NCI-H1417 treated with DMSO at 0.1 percent for 48 hours (cell line): ENCODE data around the gene LRRC26.

Experiments used
- DNase-seq: peaks from one replicate; lab custom pipeline; 2025; lab: John Stamatoyannopoulos, UW

The LRRC26 gene

DNA sequence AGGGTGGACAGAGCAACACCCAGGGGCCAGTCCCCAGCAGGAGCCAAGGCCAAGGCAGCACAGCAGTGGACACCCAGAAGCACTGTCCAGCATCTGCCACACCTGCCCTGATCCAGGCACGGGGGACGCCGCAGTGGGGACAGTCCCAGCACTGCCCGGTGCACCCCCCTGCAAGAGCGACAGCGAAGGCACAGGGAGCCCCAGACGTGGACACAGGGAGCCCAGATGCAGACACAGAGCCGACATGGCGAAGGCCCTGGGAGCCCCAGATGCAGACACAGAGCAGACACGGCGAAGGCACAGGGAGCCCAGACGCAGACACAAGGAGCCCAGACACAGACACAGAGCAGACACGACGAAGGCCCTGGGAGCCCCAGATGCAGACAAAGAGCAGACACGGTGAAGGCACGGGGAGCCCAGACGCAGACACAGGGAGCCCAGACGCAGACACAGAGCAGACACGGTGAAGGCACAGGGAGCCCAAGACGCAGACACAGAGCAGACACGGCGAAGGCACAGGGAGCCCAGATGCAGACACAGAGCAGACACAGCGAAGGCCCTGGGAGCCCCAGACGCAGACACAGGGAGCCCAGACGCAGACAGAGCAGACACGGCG lies 14.2 kb upstream of the LRRC26 start:
- no peak for DNase-seq

DNA sequence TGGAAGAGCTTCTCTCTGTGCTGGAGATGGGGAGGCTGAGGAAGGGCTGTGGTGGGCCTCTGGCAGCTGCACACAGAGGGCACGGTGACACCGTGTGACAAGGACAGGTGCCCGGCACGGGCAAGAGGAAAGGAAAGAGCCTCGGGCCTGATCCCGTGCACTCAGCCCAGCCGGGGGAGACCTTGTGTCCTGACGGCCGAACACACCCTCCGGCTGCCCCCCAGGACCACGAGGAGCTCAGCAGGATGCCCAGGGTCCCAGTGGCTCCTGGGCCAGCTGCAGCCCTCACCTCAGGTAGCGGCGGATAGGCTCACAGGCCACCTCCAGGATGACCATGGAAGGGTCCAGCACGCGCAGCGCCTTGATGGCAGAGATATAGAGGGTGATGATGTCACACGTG lies 13.0 kb upstream of the LRRC26 start:
- DNase-seq, result no peak

DNA sequence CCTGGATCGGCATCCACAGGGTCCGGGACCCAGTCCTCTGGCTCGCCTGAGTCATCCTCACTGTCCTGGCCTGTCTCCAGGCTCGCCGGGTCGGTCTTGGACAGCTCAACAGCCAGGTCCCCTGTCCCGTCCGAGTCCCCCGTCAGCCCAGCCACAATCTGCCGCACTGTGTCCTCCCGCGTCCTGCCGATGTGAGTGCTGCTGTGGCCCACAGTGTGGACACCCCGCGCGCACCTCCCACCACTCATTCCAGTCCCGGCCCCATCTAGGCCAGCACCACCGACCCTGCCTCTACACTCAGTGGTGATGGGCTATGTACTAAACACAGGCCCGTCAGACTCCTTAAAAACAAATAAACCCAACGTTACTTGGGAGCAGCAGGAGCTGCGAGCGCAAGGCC lies 11.8 kb upstream of the LRRC26 start:
- DNase-seq, result no peak

DNA sequence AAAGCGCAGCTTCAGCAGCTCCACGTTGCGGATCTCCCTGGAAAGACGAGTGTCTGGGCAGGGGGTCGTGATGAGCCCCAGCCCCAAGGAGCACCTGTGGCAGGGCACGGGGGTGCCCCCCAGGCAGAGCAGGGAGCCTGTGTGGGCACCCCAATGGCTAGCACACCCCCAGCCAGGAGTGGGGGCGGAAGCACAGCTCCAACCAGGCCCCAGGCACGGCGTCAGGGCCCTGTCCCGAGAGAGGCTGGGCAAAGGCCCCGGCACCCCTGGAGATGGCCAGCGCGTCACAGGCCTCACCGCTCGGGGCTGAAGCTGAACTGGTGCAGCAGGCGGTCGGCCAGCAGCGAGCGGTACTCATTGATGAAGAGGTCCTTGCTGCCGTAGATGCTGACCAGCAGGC lies 10.6 kb upstream of the LRRC26 start:
- DNase-seq, result no peak

DNA sequence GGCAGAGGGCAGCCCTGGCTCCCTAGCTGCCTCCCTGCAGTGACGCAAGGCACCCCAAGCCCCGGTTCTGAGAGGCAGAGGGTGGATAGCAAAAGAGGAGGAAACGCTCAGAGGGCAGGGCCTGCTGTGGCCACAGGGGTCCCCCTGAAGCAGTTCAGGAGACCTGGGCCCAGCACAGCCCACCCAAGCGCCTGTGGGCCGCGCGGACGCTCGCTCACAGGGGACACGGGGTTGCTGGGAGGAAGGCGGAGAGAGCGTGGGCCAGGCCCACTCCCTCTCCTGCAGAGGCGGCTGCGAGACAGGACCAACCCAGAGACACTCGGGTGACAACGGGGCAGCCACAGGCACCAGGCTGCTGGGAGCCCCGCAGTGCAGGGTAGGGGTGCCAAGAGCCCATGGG lies 9.9 kb upstream of the LRRC26 start:
- no peak for DNase-seq

DNA sequence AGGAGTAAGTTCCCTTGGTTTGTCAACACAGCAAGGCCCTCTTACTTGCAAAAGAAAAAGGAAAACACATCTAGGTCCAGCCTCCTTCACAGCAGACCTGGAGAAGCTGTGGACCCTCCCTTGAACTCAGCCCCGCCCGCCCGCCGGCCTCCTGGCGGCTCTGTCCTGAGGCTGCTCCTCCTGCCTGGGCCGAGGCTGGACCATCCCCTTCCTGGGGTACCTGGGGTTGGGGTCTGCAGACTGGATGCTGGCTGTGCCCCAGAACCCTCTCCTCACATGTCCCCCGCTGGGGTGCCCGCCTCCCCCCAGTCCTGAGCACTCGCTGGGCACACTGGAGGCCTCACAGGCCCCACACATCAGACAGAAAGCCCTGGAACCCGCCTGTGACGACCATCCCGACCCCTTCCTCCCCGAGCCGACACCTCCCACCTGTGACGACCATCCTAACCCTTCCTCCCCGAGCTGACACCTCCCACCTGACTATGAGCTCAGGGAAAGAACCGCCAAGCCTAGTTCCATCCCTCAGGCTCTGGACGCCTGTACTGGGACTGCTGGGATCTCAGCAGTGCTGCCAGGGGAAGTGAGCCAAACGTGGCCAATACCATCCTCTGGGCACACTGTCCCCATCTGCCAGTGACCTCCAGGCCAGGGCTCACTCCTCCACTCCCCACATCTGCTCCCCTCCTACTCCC lies 9.2 kb upstream of the LRRC26 start:
- no peak for DNase-seq

DNA sequence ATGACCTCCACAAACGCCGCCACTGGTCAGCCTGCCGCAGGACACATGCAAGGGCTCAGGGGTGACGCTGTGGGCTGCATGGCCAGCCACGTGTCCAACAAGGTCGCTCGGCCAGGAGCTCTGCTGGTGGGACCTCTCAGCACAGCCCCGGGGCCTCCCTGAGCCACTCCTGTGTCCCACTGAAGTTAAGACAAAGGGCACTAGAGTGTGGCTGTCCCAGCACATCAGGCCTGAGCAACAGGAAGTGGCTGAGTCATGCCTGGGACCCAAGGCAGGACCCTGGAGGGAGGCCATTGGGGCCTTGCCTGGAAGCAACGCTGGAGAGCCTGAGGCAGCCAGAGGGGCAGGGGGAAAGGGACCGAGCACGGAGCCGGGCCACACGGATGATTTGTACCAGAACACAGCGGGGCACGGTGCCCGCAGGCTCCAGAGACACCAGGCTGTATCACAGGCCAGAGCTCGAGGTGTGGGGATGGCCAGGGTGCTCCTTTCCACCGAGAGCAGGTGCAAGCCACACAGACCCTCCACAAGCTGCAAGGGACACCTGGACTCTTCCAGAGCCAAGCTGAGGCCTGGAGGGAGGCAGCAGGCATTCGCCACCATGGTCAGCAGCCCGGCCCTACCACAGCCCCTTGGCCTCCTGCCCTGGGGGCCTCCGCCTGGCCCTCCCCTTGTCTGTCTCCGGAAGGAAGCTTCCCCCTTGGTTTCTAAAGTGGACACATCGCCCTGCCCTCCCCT lies 8.5 kb upstream of the LRRC26 start:
- no peak for DNase-seq

DNA sequence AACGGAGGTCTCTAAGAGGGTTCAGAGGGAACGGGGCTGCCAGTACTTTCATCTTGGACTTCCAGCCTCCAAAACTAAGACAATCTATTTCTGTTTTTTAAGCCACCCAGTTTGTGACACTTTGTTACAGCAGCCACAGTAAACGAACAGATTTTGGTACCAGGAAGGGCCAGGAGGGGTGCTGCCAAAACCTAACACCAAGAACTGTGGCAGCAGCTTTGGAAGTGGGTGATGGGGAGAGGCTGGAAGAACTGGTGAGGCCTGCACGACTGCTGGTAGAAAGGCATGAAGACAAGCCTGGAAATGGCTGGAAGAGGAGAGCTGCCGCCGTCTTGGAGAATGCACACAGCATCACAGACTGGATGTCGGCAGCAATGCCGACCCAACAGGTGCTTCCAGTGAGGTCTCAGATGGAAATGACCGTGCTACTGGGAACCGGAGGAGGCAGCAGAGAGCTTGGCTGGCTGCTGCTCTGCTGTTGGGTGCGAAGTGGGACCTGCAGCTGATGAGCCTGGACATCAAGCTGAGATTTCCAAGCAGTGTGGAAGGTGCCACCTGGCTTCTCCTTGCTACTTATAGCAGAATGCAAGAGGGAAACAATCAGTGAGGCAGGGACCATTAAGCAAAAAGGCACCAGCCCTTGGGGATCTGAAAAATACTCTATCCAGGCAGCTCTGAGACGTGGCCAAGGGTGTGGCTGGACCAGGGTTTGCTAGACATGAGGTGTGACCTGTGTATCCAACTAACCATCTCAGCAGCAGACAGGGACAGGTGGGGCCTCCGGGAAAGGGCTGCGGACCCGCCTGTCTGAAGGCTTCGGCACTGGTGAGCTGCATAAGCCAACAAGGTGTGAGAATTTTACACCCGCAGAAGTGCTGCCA lies 6.7 kb upstream of the LRRC26 start:
- no peak for DNase-seq

DNA sequence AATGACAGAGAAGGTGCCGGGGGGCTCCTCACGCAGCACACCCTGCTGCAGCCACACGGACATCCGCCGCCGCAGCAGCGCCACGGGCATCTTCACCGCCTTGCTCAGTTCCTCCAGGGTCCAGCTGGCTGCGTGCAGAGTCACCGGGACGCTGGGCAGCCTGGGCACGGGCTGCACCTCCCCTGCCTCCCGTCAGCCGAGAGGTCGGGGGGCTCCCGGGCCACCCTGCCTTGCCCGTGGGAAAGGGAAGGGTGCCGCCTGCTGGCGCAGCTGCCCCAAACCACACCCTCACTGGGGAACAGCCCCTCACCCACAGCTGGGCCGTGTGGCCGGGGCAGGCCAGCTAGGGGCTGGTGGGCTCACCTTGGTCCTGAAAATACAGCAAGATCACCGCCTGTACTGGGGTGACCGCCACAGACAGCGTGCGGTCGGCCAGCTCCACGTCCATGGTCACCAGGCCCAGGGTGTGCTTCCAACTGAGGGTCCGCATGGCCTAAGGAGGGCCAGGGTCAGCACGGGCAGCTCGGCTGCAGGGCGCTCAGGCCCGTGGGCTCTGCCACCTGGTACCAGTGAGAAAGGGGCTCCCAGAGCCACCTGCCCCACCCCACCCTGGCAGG lies 5.6 kb upstream of the LRRC26 start:
- no peak for DNase-seq

DNA sequence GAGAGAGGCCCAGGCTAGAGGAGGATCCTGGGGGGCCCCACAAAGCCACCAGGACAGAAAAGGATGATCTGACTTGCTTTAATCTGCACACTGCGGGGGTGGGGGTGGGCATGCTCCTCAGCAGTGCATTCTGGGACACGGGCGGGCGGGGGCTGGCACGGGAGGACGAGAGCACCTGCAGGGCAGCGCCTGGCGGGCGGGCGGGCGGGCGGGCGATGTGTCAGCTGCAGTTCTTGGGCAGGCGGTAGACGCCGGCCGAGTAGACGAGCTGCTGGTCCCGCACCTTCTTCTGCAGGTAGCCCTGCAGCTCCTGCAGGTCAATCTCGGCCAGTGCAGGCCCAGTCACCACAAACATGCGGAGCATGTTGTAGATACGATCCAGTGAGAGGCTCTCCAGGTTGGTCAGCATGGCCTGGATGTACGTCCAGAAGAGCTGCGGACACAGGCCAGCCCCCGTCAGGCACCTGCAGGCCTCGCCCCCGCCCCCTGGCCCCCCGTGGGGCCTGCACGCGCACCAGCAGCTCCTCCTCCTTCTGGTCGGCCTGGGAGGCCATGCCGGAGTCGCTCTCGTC lies 5.0 kb upstream of the LRRC26 start:
- no peak for DNase-seq

DNA sequence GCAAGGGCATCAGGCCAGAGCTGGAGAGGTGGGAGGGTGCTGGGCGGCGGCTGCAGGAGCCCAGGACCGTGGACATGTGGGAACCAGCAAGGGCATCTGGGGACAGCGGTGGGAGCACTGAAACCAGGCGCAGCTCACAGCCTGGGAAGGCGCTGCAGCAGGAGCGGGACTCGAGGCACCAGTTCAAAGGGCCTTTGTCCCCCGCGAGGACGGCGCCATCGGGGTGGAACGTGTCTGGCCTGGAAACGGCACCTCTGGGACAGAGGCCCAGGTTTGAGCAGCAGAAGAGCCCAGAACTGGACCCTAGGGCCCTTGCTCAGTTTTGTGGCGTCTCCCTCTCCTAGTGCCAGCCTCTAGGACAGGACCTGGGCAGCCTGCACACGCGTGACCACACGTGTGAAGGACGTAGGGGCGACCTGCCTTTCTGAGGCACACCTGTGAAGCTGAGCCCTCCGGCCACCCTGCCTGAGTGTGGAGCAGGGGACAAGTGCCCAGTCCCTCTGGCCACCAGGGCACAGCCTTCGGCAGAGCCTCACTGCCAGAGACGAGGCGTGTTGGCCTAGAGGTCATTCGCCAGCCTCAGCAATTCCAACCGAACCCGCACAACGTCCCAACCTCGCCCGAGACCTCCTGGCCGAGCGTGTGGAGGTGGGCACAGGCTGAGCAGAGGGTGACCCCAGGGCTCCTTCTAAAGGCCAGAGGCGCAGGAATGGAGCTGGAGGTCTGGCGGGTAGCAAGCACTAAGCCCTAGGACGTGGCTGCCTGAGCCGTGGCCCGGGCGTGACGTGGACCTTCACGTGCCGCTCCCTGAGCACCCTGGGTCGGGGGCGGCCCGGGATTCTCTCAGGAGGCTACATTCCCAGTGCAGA lies 4.2 kb upstream of the LRRC26 start:
- DNase-seq, result no peak

DNA sequence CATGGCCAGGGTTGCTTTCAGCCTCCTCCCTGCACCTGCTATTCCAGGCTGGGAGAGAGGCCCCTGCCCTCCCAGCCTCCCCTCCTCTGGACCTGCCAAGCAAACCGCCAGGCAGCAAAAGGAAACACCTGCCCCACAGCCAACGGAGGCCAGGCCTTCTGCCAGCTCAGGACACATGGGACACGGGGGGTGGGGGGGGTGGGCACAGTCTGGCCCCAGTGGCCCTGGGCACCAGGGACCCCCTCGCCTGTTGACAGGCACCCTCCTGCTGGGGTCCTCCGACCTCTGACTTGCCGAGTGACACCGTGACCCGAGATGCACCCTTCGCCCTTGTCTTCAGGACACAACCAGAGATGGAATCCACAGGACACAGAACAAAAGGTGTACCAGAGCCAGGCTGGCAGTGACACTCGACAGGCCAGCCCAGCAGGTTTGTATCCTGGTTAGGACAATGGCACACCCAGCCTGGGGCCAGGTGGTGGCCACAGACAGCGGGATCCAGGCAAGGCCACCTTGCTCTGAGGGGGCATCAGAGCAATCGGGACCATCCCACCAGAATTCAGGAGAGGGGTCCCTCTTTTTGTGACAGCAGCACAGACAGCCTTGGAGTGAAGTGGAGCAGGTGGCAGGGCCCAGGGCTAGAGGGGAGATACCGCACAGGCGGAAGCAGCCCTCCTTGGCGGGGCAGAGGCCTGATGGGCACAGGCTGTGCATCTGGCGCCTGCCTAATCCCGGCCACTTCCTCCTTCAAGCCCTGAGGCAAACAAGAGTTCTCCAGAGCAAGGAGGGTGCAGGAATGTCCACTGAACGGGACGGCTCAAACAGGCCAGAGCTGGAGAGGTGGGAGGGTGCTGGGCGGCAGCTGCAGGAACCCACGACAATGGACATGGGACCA lies 3.3 kb upstream of the LRRC26 start:
- no peak for DNase-seq

DNA sequence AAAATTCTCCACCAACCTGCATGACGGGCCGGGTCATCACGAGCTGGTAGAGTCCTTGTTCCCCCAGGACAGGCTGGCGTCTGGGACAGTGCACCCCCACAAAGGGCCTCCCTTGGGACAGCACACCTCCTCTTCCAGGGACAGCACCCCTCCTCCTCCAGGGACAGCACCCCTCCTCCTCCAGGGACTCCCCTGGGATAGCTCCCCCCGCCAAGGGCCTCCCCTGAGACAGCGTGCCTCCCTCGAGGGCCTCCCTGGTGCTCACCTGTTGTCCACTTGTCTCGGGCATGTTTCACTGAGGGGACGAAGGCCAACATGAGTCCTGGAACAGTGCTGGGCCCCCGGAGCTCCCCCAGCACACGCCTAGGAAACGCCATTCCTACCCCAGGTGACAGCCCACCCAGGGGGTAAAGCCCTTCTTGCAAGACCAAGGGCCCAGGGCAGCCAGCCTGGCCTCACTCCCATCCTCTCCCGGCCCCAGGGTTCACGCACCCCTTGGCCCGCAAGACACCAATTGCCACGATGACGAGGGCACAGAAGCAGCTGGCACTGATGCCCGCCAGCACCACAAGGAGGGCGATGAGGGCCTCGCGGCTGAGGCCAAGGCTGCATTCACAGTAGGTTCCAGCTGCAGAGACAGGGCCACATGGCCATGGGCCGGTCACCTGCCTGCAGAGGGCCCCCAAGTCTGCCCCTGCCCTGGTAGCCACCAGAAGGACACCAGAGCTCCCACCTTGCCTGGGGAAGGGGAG lies 1.5 kb upstream of the LRRC26 start:
- DNase-seq, result no peak

DNA sequence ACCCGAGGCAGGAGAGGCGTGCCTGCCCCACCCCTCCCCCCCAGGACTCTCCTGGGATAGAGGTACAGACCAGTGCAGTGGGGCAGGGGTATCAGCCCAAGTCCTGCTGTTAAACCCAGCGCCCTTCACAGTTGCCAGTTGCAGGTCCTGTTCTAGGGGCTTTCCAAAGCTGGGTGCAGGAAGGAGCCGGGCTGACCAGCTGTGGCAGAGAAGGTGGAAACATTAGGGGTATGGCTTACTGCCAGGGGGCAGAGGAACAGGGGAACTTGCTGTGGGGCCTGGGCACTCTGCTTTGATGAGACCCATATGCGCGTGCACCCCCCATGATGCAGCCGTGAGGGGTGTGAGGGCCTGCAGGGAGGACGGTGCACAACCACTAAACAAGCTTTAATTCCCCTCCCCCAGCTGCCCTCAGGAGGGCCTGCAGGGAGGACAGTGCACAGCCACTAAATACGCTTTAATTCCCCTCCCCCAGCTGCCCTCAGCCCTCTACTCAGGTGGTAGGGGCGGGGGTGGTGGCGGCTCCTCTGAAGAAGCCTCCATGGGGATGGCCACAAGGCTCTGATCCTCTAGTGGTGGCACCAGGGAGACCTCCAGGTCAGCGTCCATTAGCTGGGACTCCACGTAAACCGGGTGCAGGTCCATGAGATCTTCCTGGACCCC lies 766 bp upstream of the LRRC26 start:
- DNase-seq, result no peak

DNA sequence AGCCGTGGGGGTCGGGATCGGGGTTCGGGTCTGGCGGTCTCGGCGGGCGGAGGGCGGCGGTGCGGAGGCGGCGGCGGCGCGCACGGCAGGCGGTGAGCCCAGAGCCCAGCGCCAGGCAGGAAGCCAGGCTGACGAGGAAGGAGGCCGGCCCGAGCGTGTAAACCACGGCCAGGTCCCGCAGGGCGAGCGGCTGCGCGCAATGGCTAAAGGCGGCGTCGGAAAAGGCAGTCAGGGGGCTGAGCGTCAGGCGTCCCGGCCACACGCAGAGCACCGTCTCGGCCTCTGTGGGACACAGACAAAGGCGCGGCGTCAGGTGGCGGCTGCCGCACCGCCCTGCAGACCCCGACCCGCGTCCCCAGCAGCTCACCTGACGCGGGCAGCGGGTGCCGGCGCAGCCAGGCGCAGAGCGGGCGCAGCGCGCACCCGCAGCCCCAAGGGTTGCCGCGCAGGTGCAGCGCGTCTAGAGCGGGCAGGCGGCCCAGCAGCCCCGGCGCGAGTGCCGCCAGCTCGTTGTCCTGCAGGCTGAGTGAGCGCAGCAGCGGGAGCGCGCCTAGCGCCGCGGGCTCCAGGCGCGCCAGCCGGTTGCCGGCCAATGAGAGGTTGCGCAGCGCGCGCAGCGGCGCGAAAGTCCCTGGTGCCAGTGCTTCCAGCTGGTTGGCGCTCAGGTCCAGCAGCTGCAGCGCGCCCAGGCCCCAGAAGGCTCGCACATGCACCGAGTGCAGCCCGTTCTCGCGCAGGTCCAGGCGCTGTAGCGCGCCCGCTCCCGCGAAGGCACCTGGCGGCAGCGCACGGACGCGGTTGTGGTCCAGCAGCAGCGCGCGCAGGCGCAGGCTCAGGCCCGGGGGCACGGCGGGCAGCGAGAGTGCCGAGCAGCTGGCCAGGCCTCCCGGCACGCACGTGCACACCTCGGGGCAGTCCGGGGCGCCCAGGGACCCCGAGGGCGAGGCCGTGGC lies 671 bp downstream of the LRRC26 start:
- DNase-seq, result peak; percentile 60

DNA sequence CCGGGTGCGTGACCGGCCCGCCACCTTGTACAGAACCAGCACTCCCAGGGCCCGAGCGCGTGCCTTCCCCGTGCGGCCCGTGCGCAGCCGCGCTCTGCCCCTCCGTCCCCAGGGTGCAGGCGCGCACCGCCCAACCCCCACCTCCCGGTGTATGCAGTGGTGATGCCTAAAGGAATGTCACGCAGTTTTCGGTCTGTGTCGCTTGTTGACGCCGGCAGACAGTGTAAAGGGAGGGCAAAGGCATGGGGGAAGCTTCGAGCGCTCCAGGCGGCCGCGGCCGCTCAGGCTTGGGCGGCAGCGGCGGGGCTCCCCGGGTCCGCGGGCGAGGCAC lies 1.3 kb downstream of the LRRC26 start:
- no peak for DNase-seq
